ENCODE data around the gene CLK3. TPM values are rescaled to one million over a fixed set of nuclear protein-coding genes. Genes with fewer than 3 reads are reported as not detected.

CLK3 gene
- total RNA-seq, 6 experiments from 2014 or later, result 27.8 to 44.1 (median 33.2) TPM

GRCh38 chr15:74651242-74651741 is 35.7 kb downstream of the CLK3 start:
- Histone ChIP-seq H3K9me3 (no peaks in the 10 kb centered on the region), H3K27me3 (no peaks in the 10 kb centered on the region), H3K4me3 (no peak overlapping the region), H3K27ac (peak overlapping the region in 2 of 3 donors; percentile 35 to 55), H3K36me3 (peaks cover 0 to 4% (median 0%) of the 10 kb centered on the region in 4 donors), H3K4me1 (peaks cover 0 to 41% (median 16%) of the 10 kb centered on the region in 4 donors)
- 35% methylated on average over 3 of the region's 3 CpGs for WGBS (ENCODE audit: insufficient coverage, low coverage, low lambda C conversion rate, missing lambda C conversion rate)
- ATAC-seq (peak; percentile 73 to 89 (median 76)), DNase-seq (no peak)
- intact Hi-C loops (cut with DNase I), result no loop called here
- no peak for TF ChIP-seq POLR2A (IDR thresholded peaks at IDR 0.05)
- TF ChIP-seq, protein P1, sequence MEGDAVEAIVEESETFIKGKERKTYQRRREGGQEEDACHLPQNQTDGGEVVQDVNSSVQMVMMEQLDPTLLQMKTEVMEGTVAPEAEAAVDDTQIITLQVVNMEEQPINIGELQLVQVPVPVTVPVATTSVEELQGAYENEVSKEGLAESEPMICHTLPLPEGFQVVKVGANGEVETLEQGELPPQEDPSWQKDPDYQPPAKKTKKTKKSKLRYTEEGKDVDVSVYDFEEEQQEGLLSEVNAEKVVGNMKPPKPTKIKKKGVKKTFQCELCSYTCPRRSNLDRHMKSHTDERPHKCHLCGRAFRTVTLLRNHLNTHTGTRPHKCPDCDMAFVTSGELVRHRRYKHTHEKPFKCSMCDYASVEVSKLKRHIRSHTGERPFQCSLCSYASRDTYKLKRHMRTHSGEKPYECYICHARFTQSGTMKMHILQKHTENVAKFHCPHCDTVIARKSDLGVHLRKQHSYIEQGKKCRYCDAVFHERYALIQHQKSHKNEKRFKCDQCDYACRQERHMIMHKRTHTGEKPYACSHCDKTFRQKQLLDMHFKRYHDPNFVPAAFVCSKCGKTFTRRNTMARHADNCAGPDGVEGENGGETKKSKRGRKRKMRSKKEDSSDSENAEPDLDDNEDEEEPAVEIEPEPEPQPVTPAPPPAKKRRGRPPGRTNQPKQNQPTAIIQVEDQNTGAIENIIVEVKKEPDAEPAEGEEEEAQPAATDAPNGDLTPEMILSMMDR (IDR thresholded peaks at IDR 0.05), result no peak

GRCh38 chr15:74653426-74654102 is 37.9 kb downstream of the CLK3 start:
- ATAC-seq (no peak), DNase-seq (no peak)
- intact Hi-C loops (cut with DNase I), result no loop called here
- TF ChIP-seq POLR2A (IDR thresholded peaks at IDR 0.05), result no peak
- TF ChIP-seq, protein P1 (IDR thresholded peaks at IDR 0.05), result no peak
- no peaks in the 10 kb centered on the region for H3K27me3 ChIP-seq
- WGBS (ENCODE audit: insufficient coverage, low coverage, low lambda C conversion rate, missing lambda C conversion rate), result 72% methylated on average over 7 of the region's 7 CpGs
- no peaks in the 10 kb centered on the region for H3K9me3 ChIP-seq
- no peak overlapping the region for H3K27ac ChIP-seq
- peaks cover 0 to 4% (median 0%) of the 10 kb centered on the region in 4 donors for H3K36me3 ChIP-seq
- peaks cover 0 to 53% (median 25%) of the 10 kb centered on the region in 4 donors for H3K4me1 ChIP-seq
- no peak overlapping the region for H3K4me3 ChIP-seq

DNA sequence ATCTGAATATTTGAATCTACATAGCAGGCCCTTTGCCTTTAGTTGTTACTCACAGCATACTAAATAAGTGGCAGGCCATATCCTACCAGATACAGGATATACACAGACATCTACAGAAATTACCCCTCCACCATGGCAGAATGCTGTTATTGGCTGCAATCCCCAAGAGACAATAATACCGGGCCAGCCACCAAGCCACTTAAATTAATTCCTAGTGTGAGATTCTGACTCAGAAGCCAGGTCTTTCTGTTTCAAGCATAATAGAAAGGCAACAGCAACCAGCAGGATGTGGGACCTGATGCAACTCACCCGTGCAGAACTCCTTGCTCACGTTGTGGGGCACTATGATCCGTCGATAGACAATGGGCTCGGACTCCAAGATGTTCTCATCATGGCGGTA is 39.8 kb downstream of the CLK3 start:
- WGBS (ENCODE audit: insufficient coverage, low coverage, low lambda C conversion rate, missing lambda C conversion rate), result 60% methylated on average over 3 of the region's 7 CpGs
- Histone ChIP-seq H3K4me1 (peaks cover 0 to 48% (median 24%) of the 10 kb centered on the region in 4 donors), H3K4me3 (no peak overlapping the region)

GRCh38 chr15:74656935-74657535 is 41.4 kb downstream of the CLK3 start:
- peak; percentile 75 to 84 (median 80) for ATAC-seq
- H3K9me3 ChIP-seq, result no peaks in the 10 kb centered on the region
- intact Hi-C loops (cut with DNase I), result no loop called here
- H3K4me3 ChIP-seq, result no peak overlapping the region
- TF ChIP-seq, protein P1 (IDR thresholded peaks at IDR 0.05), result no peak
- TF ChIP-seq POLR2A (IDR thresholded peaks at IDR 0.05), result no peak
- WGBS (ENCODE audit: insufficient coverage, low coverage, low lambda C conversion rate, missing lambda C conversion rate), result 53% methylated on average over 3 of the region's 6 CpGs
- H3K36me3 ChIP-seq, result peaks cover 0 to 4% (median 0%) of the 10 kb centered on the region in 4 donors
- peaks cover 0 to 34% (median 16%) of the 10 kb centered on the region in 4 donors for H3K4me1 ChIP-seq
- peak overlapping the region in 2 of 3 donors; percentile 1 to 6 for H3K27ac ChIP-seq
- no peaks in the 10 kb centered on the region for H3K27me3 ChIP-seq
- peak in 2 of 3 donors; percentile 51 to 71 for DNase-seq

More for the DNA sequence above, 39.8 kb downstream of the CLK3 start:
- ATAC-seq, result no peak
- intact Hi-C loops (cut with DNase I), result no loop called here
- no peak for DNase-seq
- TF ChIP-seq, protein P1 (IDR thresholded peaks at IDR 0.05), result no peak
- no peak for TF ChIP-seq POLR2A (IDR thresholded peaks at IDR 0.05)
- Histone ChIP-seq H3K9me3 (no peaks in the 10 kb centered on the region), H3K36me3 (peaks cover 0 to 4% (median 0%) of the 10 kb centered on the region in 4 donors), H3K27me3 (no peaks in the 10 kb centered on the region), H3K27ac (no peak overlapping the region)
